Adrenal gland (tissue), 5 donors: ENCODE results near the gene TAF1B.

Experiments used
- CTCF ChIP-seq, 6 experiments: fragments of 450-650 bp in 4 of 6; fragments of 200-600 bp in 2 of 6; sonication (generic) in 1 of 6; IDR thresholded peaks; 1 replicate in 5 of 6; 2 replicates in 1 of 6; pipeline versions ENCODE4 v1.5.1 to v1.8.0; 2016 to 2021; ENCODE audit warnings: antibody characterized with exemption in 6 of 6, mild to moderate bottlenecking in 2 of 6, moderate library complexity in 1 of 6
- POLR2A ChIP-seq, 2 donors: fragments of 450-650 bp; IDR thresholded peaks; one replicate each; pipeline ENCODE4 v1.6.1; 2017; ENCODE audit warnings: antibody characterized with exemption in 2 of 2, mild to moderate bottlenecking in 2 of 2, moderate library complexity in 1 of 2
- donor health status: DM: no; HTN: no; CAD: no.

- no peak for TF ChIP-seq CTCF (IDR thresholded peaks at IDR 0.05)
- no peak for TF ChIP-seq POLR2A (IDR thresholded peaks at IDR 0.05)
These were observed 117.7 kb downstream of the TAF1B start for GRCh38 chr2:9961013-9961412.
